GM10847 (cell line): ENCODE results near the gene TMOD1.

ENCODE experiments used
- POLR2A ChIP-seq: IDR thresholded peaks from 2 replicates; pipeline ENCODE4 v1.6.1; 2011; ENCODE audit not compliant: insufficient read length; ENCODE audit errors: extremely low read depth

Gene TMOD1

GRCh38 chr9:97487861-97488260 is 13.6 kb upstream of the TMOD1 start:
- TF ChIP-seq POLR2A = no peak

GRCh38 chr9:97491216-97491999 is 10.1 kb upstream of the TMOD1 start:
- no peak for TF ChIP-seq POLR2A

GRCh38 chr9:97500263-97500662 is 1.2 kb upstream of the TMOD1 start:
- TF ChIP-seq POLR2A = no peak

- no peak for TF ChIP-seq POLR2A
These were observed 695 bp upstream of the TMOD1 start for GRCh38 chr9:97500765-97501176.

- TF ChIP-seq POLR2A = no peak
These were observed 431 bp downstream of the TMOD1 start for GRCh38 chr9:97501972-97502221.

GRCh38 chr9:97502222-97502983 is 937 bp downstream of the TMOD1 start:
- no peak for TF ChIP-seq POLR2A

- TF ChIP-seq POLR2A = no peak
These were observed 1.8 kb downstream of the TMOD1 start for GRCh38 chr9:97502984-97503861.

GRCh38 chr9:97503862-97504210 is 2.4 kb downstream of the TMOD1 start:
- TF ChIP-seq POLR2A = no peak

GRCh38 chr9:97504381-97505216 is 3.1 kb downstream of the TMOD1 start:
- no peak for TF ChIP-seq POLR2A

GRCh38 chr9:97505845-97506244 is 4.4 kb downstream of the TMOD1 start:
- no peak for TF ChIP-seq POLR2A

GRCh38 chr9:97506306-97506705 is 4.8 kb downstream of the TMOD1 start:
- no peak for TF ChIP-seq POLR2A

GRCh38 chr9:97506787-97507186 is 5.3 kb downstream of the TMOD1 start:
- no peak for TF ChIP-seq POLR2A

GRCh38 chr9:97507428-97507984 is 6.0 kb downstream of the TMOD1 start:
- TF ChIP-seq POLR2A = no peak

- TF ChIP-seq POLR2A = no peak
These were observed 7.4 kb downstream of the TMOD1 start for GRCh38 chr9:97508852-97509251.
